H1 (cell line): ENCODE measurements around the gene NDUFA8. TPM values are rescaled to one million over a fixed set of nuclear protein-coding genes. Genes with fewer than 3 reads are reported as not detected.

ENCODE experiments used
- CTCF ChIA-PET: fragments of 300-600 bp; sonication (Branson Sonifier 250); formaldehyde crosslinking; loops from one replicate; lab custom pipeline; 2021; ENCODE audit not compliant: partially characterized antibody; lab: Charles Lee
- POLR2A ChIA-PET: fragments of 300-600 bp; sonication (Branson Sonifier 250); formaldehyde crosslinking; loops from one replicate; lab custom pipeline; 2021; ENCODE audit warnings: inconsistent platforms; ENCODE audit not compliant: partially characterized antibody; lab: Charles Lee
- DNase-seq, 2 experiments: peaks; one replicate each; pipeline versions ENCODE4 v3.0.0 to v3.0.0-alpha.2; 2010 to 2022; ENCODE audit warnings: low spot score in 2 of 2, low read depth in 1 of 2, mixed read lengths in 1 of 2
- FAIRE-seq: peaks from 2 replicates; lab custom pipeline; 2011; peaks lifted over from hg19 to GRCh38; lab: Jason Lieb, UNC
- H2AFZ ChIP-seq: 2 replicates; pipeline ENCODE4 v1.8.1; 2012; ENCODE audit warnings: low read length, inconsistent platforms
- H2AK5ac ChIP-seq: 2 replicates; pipeline ENCODE4 v1.6.1; 2013; ENCODE audit warnings: low read depth, low read length
- H2BK120ac ChIP-seq: replicated peaks from 2 replicates; pipeline ENCODE3; 2013; ENCODE audit warnings: low read depth, low read length, inconsistent platforms
- H2BK12ac ChIP-seq: 2 replicates; pipeline ENCODE4 v1.6.1; 2013; ENCODE audit warnings: low read depth, low read length
- H2BK15ac ChIP-seq: 2 replicates; pipeline ENCODE4 v1.6.1; 2013; ENCODE audit warnings: low read length
- H2BK20ac ChIP-seq: 2 replicates; pipeline ENCODE4 v1.6.1; 2013; ENCODE audit warnings: low read length
- H2BK5ac ChIP-seq: 2 replicates; pipeline ENCODE4 v1.6.1; 2013; ENCODE audit warnings: low read depth, low read length
- H3K14ac ChIP-seq: 2 replicates; pipeline ENCODE4 v1.6.1; 2013; ENCODE audit warnings: inconsistent platforms; ENCODE audit not compliant: insufficient read length
- H3K18ac ChIP-seq: 2 replicates; pipeline ENCODE4 v1.6.1; 2013; ENCODE audit warnings: low read length; ENCODE audit errors: extremely low read depth
- H3K23ac ChIP-seq: 2 replicates; pipeline ENCODE4 v1.6.1; 2013; ENCODE audit warnings: inconsistent platforms; ENCODE audit not compliant: insufficient read length
- H3K23me2 ChIP-seq: 2 replicates; pipeline ENCODE4 v1.6.1; 2013; ENCODE audit warnings: low read depth, low read length
- H3K27ac ChIP-seq: 2 replicates; pipeline ENCODE4 v1.6.1; 2011; ENCODE audit warnings: low read depth, low read length, inconsistent platforms
- H3K27me3 ChIP-seq, 4 experiments: replicated peaks in 1 of 4; 1 replicate in 1 of 4; 2 replicates in 3 of 4; pipeline versions ENCODE4 v1.6.1 to v1.8.1; 2011 to 2013; ENCODE audit warnings: low read length in 3 of 4, mild to moderate bottlenecking in 3 of 4, inconsistent platforms in 2 of 4, mixed read lengths in 2 of 4, moderate library complexity in 1 of 4; ENCODE audit not compliant: control insufficient read depth in 3 of 4, insufficient read depth in 3 of 4; ENCODE audit errors: extremely low read depth in 1 of 4
- H3K36me3 ChIP-seq, 4 experiments: 2 replicates each; pipeline versions ENCODE4 v1.6.1 to v1.8.1; 2011 to 2013; ENCODE audit warnings: mild to moderate bottlenecking in 4 of 4, low read length in 3 of 4, moderate library complexity in 2 of 4, control low read depth in 1 of 4, inconsistent platforms in 1 of 4; ENCODE audit not compliant: insufficient read depth in 4 of 4, control insufficient read depth in 2 of 4
- H3K4ac ChIP-seq: replicated peaks from 2 replicates; pipeline ENCODE3; 2013; ENCODE audit warnings: low read length, low read depth, mixed read lengths, inconsistent platforms; ENCODE audit not compliant: insufficient read length
- H3K4me1 ChIP-seq, 4 experiments: replicated peaks in 1 of 4; 1 replicate in 1 of 4; 2 replicates in 3 of 4; pipeline versions ENCODE4 v1.6.1 to v1.8.1; 2011 to 2013; ENCODE audit warnings: low read length in 3 of 4, inconsistent platforms in 2 of 4, mixed read lengths in 1 of 4; ENCODE audit not compliant: insufficient read depth in 4 of 4, control insufficient read depth in 3 of 4
- H3K4me2 ChIP-seq, 2 experiments: 2 replicates each; pipeline versions ENCODE4 v1.6.1 to v1.8.1; 2011 to 2013; ENCODE audit warnings: low read depth in 2 of 2, low read length in 2 of 2, control low read depth in 1 of 2, inconsistent platforms in 1 of 2, mild to moderate bottlenecking in 1 of 2; ENCODE audit not compliant: insufficient read depth in 1 of 2
- H3K4me3 ChIP-seq, 4 experiments: fragments of 200-600, 300-600 bp in 1 of 4; sonication (generic), shearing (Covaris generic), sonication (Bioruptor Twin) in 1 of 4; 2 replicates each; pipeline versions ENCODE4 v1.5.1 to v1.8.1; 2011 to 2016; ENCODE audit warnings: low read length in 4 of 4, low read depth in 3 of 4, control low read depth in 2 of 4, inconsistent platforms in 2 of 4, mild to moderate bottlenecking in 2 of 4, mixed read lengths in 1 of 4, moderate library complexity in 1 of 4; ENCODE audit not compliant: insufficient read depth in 2 of 4; ENCODE audit errors: extremely low read depth in 1 of 4
- H3K56ac ChIP-seq: replicated peaks from 2 replicates; pipeline ENCODE3; 2013; ENCODE audit warnings: low read depth, mild to moderate bottlenecking, mixed read lengths, low read length, inconsistent platforms; ENCODE audit not compliant: insufficient read length
- H3K79me1 ChIP-seq: 2 replicates; pipeline ENCODE4 v1.6.1; 2013; ENCODE audit warnings: low read depth, low read length, control low read depth
- H3K79me2 ChIP-seq, 2 experiments: 2 replicates each; pipeline versions ENCODE4 v1.6.1 to v1.8.1; 2012 to 2013; ENCODE audit warnings: low read length in 2 of 2, mild to moderate bottlenecking in 2 of 2, inconsistent platforms in 1 of 2; ENCODE audit not compliant: insufficient read depth in 2 of 2, control insufficient read depth in 1 of 2
- H3K9ac ChIP-seq, 4 experiments: replicated peaks in 1 of 4; 1 replicate in 1 of 4; 2 replicates in 3 of 4; pipeline versions ENCODE4 v1.6.1 to v1.8.1; 2011 to 2013; ENCODE audit warnings: low read depth in 3 of 4, low read length in 3 of 4, control low read depth in 2 of 4, mild to moderate bottlenecking in 2 of 4, moderate library complexity in 2 of 4, inconsistent platforms in 1 of 4; ENCODE audit errors: extremely low read depth in 1 of 4
- H3K9me3 ChIP-seq, 2 experiments: 2 replicates each; pipeline versions ENCODE4 v1.6.1 to v1.8.1; 2012 to 2013; ENCODE audit warnings: mild to moderate bottlenecking in 2 of 2, moderate library complexity in 2 of 2, control low read depth in 1 of 2, inconsistent platforms in 1 of 2, low read depth in 1 of 2, low read length in 1 of 2, mixed read lengths in 1 of 2; ENCODE audit not compliant: insufficient read depth in 2 of 2
- H4K20me1 ChIP-seq, 2 experiments: replicated peaks in 1 of 2; 2 replicates each; pipeline versions ENCODE3 to v1.8.1; 2011 to 2013; ENCODE audit warnings: inconsistent platforms in 2 of 2, low read length in 2 of 2, mild to moderate bottlenecking in 1 of 2; ENCODE audit not compliant: insufficient read depth in 2 of 2, control insufficient read depth in 1 of 2
- H4K5ac ChIP-seq: 2 replicates; pipeline ENCODE4 v1.6.1; 2013; ENCODE audit warnings: low read length, low read depth, mixed read lengths, inconsistent platforms; ENCODE audit not compliant: insufficient read length
- H4K8ac ChIP-seq: 2 replicates; pipeline ENCODE4 v1.8.0; 2013; ENCODE audit warnings: mild to moderate bottlenecking, moderate library complexity, low read length, inconsistent platforms; ENCODE audit not compliant: insufficient read depth; ENCODE audit errors: extremely low read depth
- H4K91ac ChIP-seq: replicated peaks from 2 replicates; pipeline ENCODE3; 2013; ENCODE audit warnings: low read length, mixed read lengths, inconsistent platforms; ENCODE audit not compliant: insufficient read length
- BCL11A ChIP-seq, 2 experiments: IDR thresholded peaks; one replicate each; pipeline ENCODE4 v1.6.1; 2011; ENCODE audit warnings: low read depth in 2 of 2, low read length in 2 of 2, mild to moderate bottlenecking in 2 of 2
- BRCA1 ChIP-seq: IDR thresholded peaks from 2 replicates; pipeline ENCODE4 v1.6.1; 2012; ENCODE audit warnings: low read depth, low read length, improper control_type of control experiment
- CBX5 ChIP-seq: fragments of 300-800, 300-1000 bp; sonication (generic); IDR thresholded peaks from 2 replicates; pipeline ENCODE4 v1.7.1; 2016; ENCODE audit warnings: antibody characterized with exemption, low read length, low read depth
- CHD1 ChIP-seq: IDR thresholded peaks from 2 replicates; pipeline ENCODE4 v1.6.1; 2012; ENCODE audit warnings: low read depth, low read length, improper control_type of control experiment
- CHD2 ChIP-seq: IDR thresholded peaks from 2 replicates; pipeline ENCODE4 v1.6.1; 2012; ENCODE audit warnings: low read length, improper control_type of control experiment
- EGR1 ChIP-seq: IDR thresholded peaks from 2 replicates; pipeline ENCODE4 v1.6.1; 2011; ENCODE audit warnings: low read depth, low read length, borderline replicate concordance
- JUN ChIP-seq: IDR thresholded peaks from 2 replicates; pipeline ENCODE4 v1.6.1; 2011; ENCODE audit warnings: low read depth, mild to moderate bottlenecking, improper control_type of control experiment, low read length
- KDM4A ChIP-seq: IDR thresholded peaks from one replicate; pipeline ENCODE4 v1.7.1; 2012; ENCODE audit warnings: low read depth, mild to moderate bottlenecking, moderate library complexity, low read length, inconsistent platforms; ENCODE audit not compliant: severe bottlenecking
- KDM5A ChIP-seq: fragments of 200-600 bp; IDR thresholded peaks from 2 replicates; pipeline ENCODE4 v1.7.1; 2012; ENCODE audit warnings: mild to moderate bottlenecking, low read length, inconsistent platforms, mixed read lengths
- POLR2AphosphoS5 ChIP-seq: IDR thresholded peaks from 2 replicates; pipeline ENCODE4 v1.6.1; 2011; ENCODE audit warnings: low read depth, low read length
- RAD21 ChIP-seq, 2 experiments: IDR thresholded peaks in 1 of 2; conservative IDR thresholded peaks in 1 of 2; 2 replicates each; pipeline ENCODE4 v1.6.1; 2011; ENCODE audit warnings: low read depth in 2 of 2, low read length in 2 of 2, improper control_type of control experiment in 1 of 2, inconsistent platforms in 1 of 2, mild to moderate bottlenecking in 1 of 2, moderate library complexity in 1 of 2
- RFX5 ChIP-seq: IDR thresholded peaks from 2 replicates; pipeline ENCODE4 v1.6.1; 2011; ENCODE audit warnings: low read depth, low read length, improper control_type of control experiment, borderline replicate concordance
- SAP30 ChIP-seq: fragments of 300-600 bp; sonication (generic); IDR thresholded peaks from 2 replicates; pipeline ENCODE4 v1.7.1; 2012; ENCODE audit warnings: low read length, moderate library complexity, mild to moderate bottlenecking, inconsistent platforms; ENCODE audit not compliant: insufficient read depth, insufficient replicate concordance
- SIRT6 ChIP-seq: IDR thresholded peaks from one replicate; pipeline ENCODE4 v1.7.1; 2012; ENCODE audit warnings: low read length, inconsistent platforms
- SP1 ChIP-seq: IDR thresholded peaks from 2 replicates; pipeline ENCODE4 v1.6.1; 2011; ENCODE audit warnings: low read depth, low read length
- WGBS, 2 experiments: shearing (Covaris generic) in 1 of 2; methylation state at CpG; one replicate each; pipeline versions ENCODE4 v1.1.6 to v1.1.7; 2013 to 2015; ENCODE audit warnings: low lambda C conversion rate in 2 of 2, mixed read lengths in 2 of 2, inconsistent platforms in 1 of 2, low coverage in 1 of 2, missing lambda C conversion rate in 1 of 2; ENCODE audit not compliant: insufficient replicate concordance in 2 of 2, insufficient coverage in 1 of 2, insufficient read length in 1 of 2; ENCODE audit errors: extremely low coverage in 1 of 2, missing lambda C conversion rate in 1 of 2; 5-methylcytosine and 5-hydroxymethylcytosine counted together
- polyA plus RNA-seq, 7 experiments: library from polyadenylated mRNA; depleted of rRNA in 3 of 7; stranded (reverse) in 5 of 7; unstranded in 2 of 7; fragments of >200 nt in 5 of 7; fragments of 200-250 nt in 2 of 7; gene quantifications; 1 replicate in 5 of 7; 2 replicates in 1 of 7; 4 replicates in 1 of 7; pipeline versions ENCODE4 v1.2.1 to v1.2.3, GENCODE V29; 2011 to 2013; ENCODE audit warnings: missing spikeins in 2 of 7, mixed read lengths in 2 of 7
- total RNA-seq: library from RNA; stranded (reverse); fragmentation: NEBNext Ultra II Directional; extraction: Animal tissue kit (Norgen Biotek cat#: 25700); gene quantifications from 2 replicates; pipeline ENCODE4 v1.2.1, GENCODE V29; 2021

Gene NDUFA8
- total and polyA plus RNA-seq, 2 of the 8 experiments (the other 6 are each of a cell fraction or from before 2014, with no cell fraction given), result 61.0 to 73.8 TPM

DNA sequence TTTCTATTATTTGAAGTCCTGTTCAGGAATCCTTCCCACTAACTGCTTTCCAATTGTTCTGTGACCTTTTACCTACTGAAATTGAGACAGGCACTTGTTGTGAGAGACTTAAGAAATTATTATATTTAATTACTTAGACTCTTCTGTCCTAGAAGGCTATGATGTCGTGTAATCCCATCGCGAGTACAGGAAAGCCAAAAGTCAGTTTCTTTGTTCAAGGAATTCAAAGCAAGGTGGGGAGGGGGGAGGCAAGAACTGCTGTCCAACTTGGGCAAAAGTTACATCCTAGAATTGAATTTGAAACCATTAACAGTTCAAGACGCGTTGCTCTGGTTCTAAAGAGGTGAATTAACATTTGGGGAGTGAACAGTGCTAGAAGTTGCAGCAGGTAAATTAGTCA is 17.9 kb downstream of the NDUFA8 start:
- Histone ChIP-seq H3K79me1 (no peaks in the 10 kb centered on the region), H3K9ac (no peak overlapping the region), H3K14ac (no peak overlapping the region), H2BK5ac (no peak overlapping the region), H3K56ac (no peak overlapping the region), H3K4me2 (no peak overlapping the region), H4K8ac (no peak overlapping the region), H3K9me3 (no peaks in the 10 kb centered on the region), H2BK15ac (no peak overlapping the region), H3K4me1 (peaks cover 0 to 4% (median 0%) of the 10 kb centered on the region in 4 experiments; a peak in 1 of 7 replicates), H2AFZ (no peak overlapping the region), H3K23me2 (no peaks in the 10 kb centered on the region), H3K23ac (no peak overlapping the region), H2BK12ac (no peak overlapping the region), H3K27me3 (no peaks in the 10 kb centered on the region), H3K79me2 (no peaks in the 10 kb centered on the region), H2AK5ac (no peak overlapping the region), H2BK20ac (no peak overlapping the region), H4K20me1 (peaks cover 0 to 2% of the 10 kb centered on the region in 2 experiments), H3K36me3 (peaks cover 2 to 27% (median 8%) of the 10 kb centered on the region in 4 experiments; a peak in 5 of 8 replicates), H3K27ac (no peak overlapping the region), H3K4me3 (no peak overlapping the region), H2BK120ac (no peak overlapping the region), H4K5ac (no peak overlapping the region), H4K91ac (no peak overlapping the region), H3K18ac (no peak overlapping the region), H3K4ac (no peak overlapping the region)
- 87% methylated on average over 5 of the region's 5 CpGs; no CpG with 5 or more reads in 1 of the 2 experiments for WGBS, 2 experiments
- TF ChIP-seq CBX5 (no peak), KDM4A (no peak), RFX5 (no peak), POLR2AphosphoS5 (no peak), CHD2 (no peak), SIRT6 (no peak), KDM5A (no peak), JUN (no peak), BCL11A (IDR thresholded peaks at IDR 0.05; ENCODE audit: low read depth in 2 of 2, low read length in 2 of 2) (no peak), RAD21 (IDR thresholded peaks at IDR 0.05 in 1 of 2, conservative IDR thresholded peaks at IDR 0.05 in 1 of 2; ENCODE audit: low read depth in 2 of 2, low read length in 2 of 2) (no peak), EGR1 (no peak), SAP30 (no peak), CHD1 (no peak), BRCA1 (no peak), SP1 (no peak)
- CTCF ChIA-PET, result interaction anchor here (1.0 to 7.6 kb wide), 2 partner anchors 17 to 43 kb away, joined by 4 to 78 read pairs; no protein-coding TSS in a partner anchor
- DNase-seq, result no peak
- POLR2A ChIA-PET, result no interaction called here
- no peak for FAIRE-seq
